ENCODE measurements around the gene C10orf62.
"Not testable (repeated sequence)": the region's sequence is repeated elsewhere in the genome, so short reads cannot be mapped to it uniquely, and the experiment has no call there.

The C10orf62 gene

GRCh38 chr10:97631098-97631497, 41.6 kb downstream of the C10orf62 start:
- no peak for DNase-seq

GRCh38 chr10:97632949-97633884, 43.7 kb downstream of the C10orf62 start, which contains the start of gene MORN4:
TSS of gene MORN4 (minus strand) at chr10:97633500. CDS start at chr10:97619653, 13,847 bp downstream.
- DNase-seq = peak; percentile 87 to 96

DNA sequence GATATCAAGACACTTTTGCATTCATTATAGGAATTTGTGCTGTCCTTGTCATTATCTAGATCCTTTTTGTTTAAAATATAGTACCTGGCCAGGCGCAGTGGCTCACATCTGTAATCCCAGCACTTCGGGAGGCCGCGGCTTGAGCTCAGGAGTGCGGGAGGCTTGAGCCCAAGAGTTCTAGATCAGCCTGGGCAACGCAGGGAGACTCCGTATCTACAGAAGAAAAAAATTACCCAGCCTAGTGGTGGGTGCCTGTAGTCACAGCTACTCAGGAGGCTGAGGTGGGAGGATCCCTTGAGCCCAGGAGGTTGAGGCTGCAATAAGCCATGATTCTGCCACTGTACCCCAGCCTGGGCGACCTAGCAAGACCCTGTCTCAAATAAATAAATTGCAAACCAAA, 44.4 kb downstream of the C10orf62 start:
- DNase-seq = no peak

- no peak for DNase-seq
Observed at GRCh38 chr10:97635577-97635976, 46.1 kb downstream of the C10orf62 start.

GRCh38 chr10:97639090-97639489, 49.6 kb downstream of the C10orf62 start:
- DNase-seq = not testable (repeated sequence)

DNA sequence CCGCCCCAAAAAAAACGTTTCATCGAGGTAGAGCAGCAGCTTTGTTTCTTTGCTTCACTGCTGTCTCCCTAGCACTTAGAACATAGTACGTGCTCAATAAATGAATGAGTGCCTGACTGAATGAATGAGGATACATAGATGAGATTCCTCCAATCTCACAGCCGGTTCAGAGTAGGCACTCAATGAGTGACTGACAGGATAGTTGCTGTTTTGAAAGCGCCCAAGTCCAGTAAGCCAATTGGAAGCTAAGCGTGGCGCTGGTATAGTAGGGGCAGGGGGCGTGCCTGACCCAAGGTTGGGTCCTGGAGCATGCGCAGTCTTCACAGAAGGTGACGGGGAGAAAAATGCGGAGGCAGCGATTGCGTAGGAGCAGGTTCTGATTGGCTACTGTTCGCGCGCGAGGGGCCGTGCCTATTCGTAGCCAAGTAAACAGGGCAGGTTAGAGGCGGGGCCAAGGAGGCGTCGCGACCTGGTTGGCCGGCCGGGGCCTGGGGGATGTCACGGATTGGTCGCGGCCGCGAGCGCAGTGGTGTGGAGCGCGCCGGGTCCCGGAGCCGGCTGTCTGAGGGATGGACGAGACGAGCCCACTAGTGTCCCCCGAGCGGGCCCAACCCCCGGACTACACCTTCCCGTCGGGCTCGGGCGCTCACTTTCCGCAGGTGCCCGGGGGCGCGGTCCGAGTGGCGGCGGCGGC, 50.8 kb downstream of the C10orf62 start, which contains the start of gene PI4K2A:
Gene PI4K2A, plus strand, starts transcription at position 498 of the 694 bp plus-strand sequence. Its CDS starts 72 bp downstream, at position 570.
- peak; percentile 100 for DNase-seq
